NT2/D1 (cell line): ENCODE data around the gene POSTN.
"Not testable (repeated sequence)": the region's sequence is repeated elsewhere in the genome, so short reads cannot be mapped to it uniquely, and the experiment has no call there.

Experiments
- DNase-seq: peaks from one replicate; pipeline ENCODE4 v3.0.0-alpha.2; 2011; ENCODE audit warnings: low read depth, low spot score
- H3K27me3 ChIP-seq: 2 replicates; pipeline ENCODE4 v1.6.0; 2011; ENCODE audit warnings: mild to moderate bottlenecking; ENCODE audit not compliant: insufficient read length, insufficient read depth
- H3K36me3 ChIP-seq: 2 replicates; pipeline ENCODE4 v1.6.1; 2011; ENCODE audit warnings: mild to moderate bottlenecking, low read length, mixed read lengths; ENCODE audit not compliant: insufficient read depth, insufficient read length
- H3K4me1 ChIP-seq: 2 replicates; pipeline ENCODE4 v1.5.1; 2011; ENCODE audit not compliant: insufficient read depth, insufficient read length
- H3K4me3 ChIP-seq: 2 replicates; pipeline ENCODE4 v1.5.1; 2011; ENCODE audit warnings: low read depth; ENCODE audit not compliant: insufficient read length
- H3K9ac ChIP-seq: 2 replicates; pipeline ENCODE4 v1.6.0; 2011; ENCODE audit warnings: low read depth; ENCODE audit not compliant: insufficient read length
- H3K9me3 ChIP-seq: 2 replicates; pipeline ENCODE4 v1.5.1; 2011; ENCODE audit warnings: mild to moderate bottlenecking, low read length; ENCODE audit not compliant: insufficient read depth
- SUZ12 ChIP-seq: IDR thresholded peaks from 2 replicates; pipeline ENCODE4 v1.6.1; 2011; ENCODE audit not compliant: insufficient read length, insufficient read depth; ENCODE audit errors: extremely low read depth
- YY1 ChIP-seq: IDR thresholded peaks from 2 replicates; pipeline ENCODE4 v1.6.1; 2011; ENCODE audit not compliant: insufficient read length, insufficient read depth
- ZNF274 ChIP-seq: IDR thresholded peaks from 2 replicates; pipeline ENCODE4 v1.6.1; 2011; ENCODE audit warnings: mild to moderate bottlenecking, low read depth, low read length

Gene POSTN

GRCh38 chr13:37565425-37565824 lies 33.1 kb downstream of the POSTN start:
- Histone ChIP-seq H3K4me1 (no peaks in the 10 kb centered on the region), H3K9ac (no peak overlapping the region), H3K36me3 (no peaks in the 10 kb centered on the region), H3K4me3 (no peak overlapping the region), H3K9me3 (no peaks in the 10 kb centered on the region), H3K27me3 (no peaks in the 10 kb centered on the region)
- TF ChIP-seq SUZ12 = no peak
- DNase-seq = no peak

- no peaks in the 10 kb centered on the region for H3K27me3 ChIP-seq
- H3K4me1 ChIP-seq = no peaks in the 10 kb centered on the region
- TF ChIP-seq ZNF274 (no peak), YY1 (no peak), SUZ12 (no peak)
- no peak for DNase-seq
- 0 out of 2 replicates have a peak, but pooled peaks cover 4% of the 10 kb centered on the region for H3K9me3 ChIP-seq
- H3K9ac ChIP-seq = no peak overlapping the region
- H3K4me3 ChIP-seq = no peak overlapping the region
- no peaks in the 10 kb centered on the region for H3K36me3 ChIP-seq
Observed at GRCh38 chr13:37561031-37561430, 37.5 kb downstream of the POSTN start.

GRCh38 chr13:37560526-37560925 lies 38.0 kb downstream of the POSTN start:
- DNase-seq = no peak
- Histone ChIP-seq H3K4me1 (no peaks in the 10 kb centered on the region), H3K4me3 (no peak overlapping the region), H3K27me3 (no peaks in the 10 kb centered on the region), H3K9ac (no peak overlapping the region), H3K9me3 (0 out of 2 replicates have a peak, but pooled peaks cover 4% of the 10 kb centered on the region), H3K36me3 (no peaks in the 10 kb centered on the region)
- TF ChIP-seq ZNF274 (no peak), YY1 (no peak), SUZ12 (no peak)

- not testable (repeated sequence) for H3K4me3 ChIP-seq, H3K4me1 ChIP-seq, DNase-seq, H3K36me3 ChIP-seq, H3K9ac ChIP-seq, H3K27me3 ChIP-seq, H3K9me3 ChIP-seq
Observed at GRCh38 chr13:37558766-37559165, 39.8 kb downstream of the POSTN start.

GRCh38 chr13:37546087-37546486 lies 52.5 kb downstream of the POSTN start:
- no peak for TF ChIP-seq SUZ12
- no peak for TF ChIP-seq YY1
- no peak for TF ChIP-seq ZNF274
- Histone ChIP-seq H3K4me3 (no peak overlapping the region), H3K9ac (no peak overlapping the region), H3K36me3 (no peaks in the 10 kb centered on the region), H3K9me3 (peaks cover 16% of the 10 kb centered on the region; the same call in 1 of the 2 replicates), H3K4me1 (no peaks in the 10 kb centered on the region), H3K27me3 (no peaks in the 10 kb centered on the region)
- DNase-seq = no peak

GRCh38 chr13:37544995-37545394 lies 53.6 kb downstream of the POSTN start:
- no peak for DNase-seq
- Histone ChIP-seq H3K27me3 (no peaks in the 10 kb centered on the region), H3K4me1 (no peaks in the 10 kb centered on the region), H3K9ac (no peak overlapping the region), H3K9me3 (peaks cover 9% of the 10 kb centered on the region; the same call in 1 of the 2 replicates), H3K4me3 (no peak overlapping the region), H3K36me3 (no peaks in the 10 kb centered on the region)
- TF ChIP-seq ZNF274 = no peak
- no peak for TF ChIP-seq SUZ12
- no peak for TF ChIP-seq YY1

- TF ChIP-seq ZNF274 (no peak), YY1 (no peak), SUZ12 (no peak)
- no peak for DNase-seq
- Histone ChIP-seq H3K27me3 (no peaks in the 10 kb centered on the region), H3K4me3 (no peak overlapping the region), H3K9ac (no peak overlapping the region), H3K36me3 (no peaks in the 10 kb centered on the region), H3K4me1 (no peaks in the 10 kb centered on the region), H3K9me3 (no peaks in the 10 kb centered on the region)
Observed at GRCh38 chr13:37539976-37540605, 58.5 kb downstream of the POSTN start.

- no peaks in the 10 kb centered on the region for H3K9me3 ChIP-seq
- H3K4me3 ChIP-seq = no peak overlapping the region
- H3K36me3 ChIP-seq = no peaks in the 10 kb centered on the region
- TF ChIP-seq YY1 (no peak), SUZ12 (no peak), ZNF274 (no peak)
- no peaks in the 10 kb centered on the region for H3K4me1 ChIP-seq
- no peak overlapping the region for H3K9ac ChIP-seq
- DNase-seq = no peak
- no peaks in the 10 kb centered on the region for H3K27me3 ChIP-seq
Observed at GRCh38 chr13:37539170-37539569, 59.4 kb downstream of the POSTN start.
